Naive thymus-derived CD8-positive, alpha-beta T cell (primary cell): Measurements from ENCODE around the gene PDCD1. TPM values are rescaled to one million over a fixed set of nuclear protein-coding genes. Genes with fewer than 3 reads are reported as not detected.

Experiments
- ATAC-seq, 2 donors: fragments of 150-1000 bp; cut with Tn5 transposase in 1 of 2; sonication (Bioruptor Pico), chemical (Tn5 transposase) in 1 of 2; 1 replicate in 1 of 2; 2 replicates in 1 of 2; pipeline ENCODE4 v1.10.0; 2021; ENCODE audit warnings: mild to moderate bottlenecking in 2 of 2, moderate library complexity in 2 of 2
- POLR2A ChIA-PET: fragments of 350-600 bp; sonication (Branson Sonifier 250); formaldehyde crosslinking; loops from one replicate; lab custom pipeline; 2021; ENCODE audit warnings: antibody characterized with exemption; lab: Charles Lee
- DNase-seq, 10 donors: peaks; one replicate each; pipeline versions ENCODE4 v3.0.0 to v3.0.0-alpha.2; 2020 to 2022
- H3K27ac Mint-ChIP-seq, 10 donors: one replicate each; pipeline ENCODE4 v1.8.0; 2020 to 2022; ENCODE audit warnings: mild to moderate bottlenecking in 10 of 10, mixed read lengths in 10 of 10, moderate library complexity in 4 of 10, inconsistent platforms in 1 of 10
- H3K27me3 Mint-ChIP-seq, 5 donors: one replicate each; pipeline ENCODE4 v1.8.0; 2021 to 2022; ENCODE audit warnings: mixed read lengths in 5 of 5
- H3K36me3 Mint-ChIP-seq, 3 donors: one replicate each; pipeline ENCODE4 v1.8.0; 2020 to 2022; ENCODE audit warnings: mixed read lengths in 3 of 3, mild to moderate bottlenecking in 2 of 3, inconsistent platforms in 1 of 3
- H3K4me1 Mint-ChIP-seq, 4 donors: one replicate each; pipeline ENCODE4 v1.8.0; 2021 to 2022; ENCODE audit warnings: mixed read lengths in 4 of 4
- H3K4me3 Mint-ChIP-seq, 10 donors: one replicate each; pipeline ENCODE4 v1.8.0; 2020 to 2022; ENCODE audit warnings: mild to moderate bottlenecking in 10 of 10, mixed read lengths in 10 of 10, moderate library complexity in 6 of 10, inconsistent platforms in 1 of 10
- H3K9me3 Mint-ChIP-seq, 9 donors: one replicate each; pipeline ENCODE4 v1.8.0; 2020 to 2022; ENCODE audit warnings: mixed read lengths in 9 of 9, mild to moderate bottlenecking in 3 of 9, inconsistent platforms in 1 of 9, moderate library complexity in 1 of 9
- polyA plus RNA-seq, 3 donors: library from polyadenylated mRNA; unstranded; fragments of 300-500 nt; fragmentation: Illumina TruSeq; gene quantifications; one replicate each; pipeline ENCODE4 v1.2.3, GENCODE V29; 2021
- total RNA-seq, 8 experiments: library from RNA in 2 of 8; stranded (reverse) in 2 of 8; gene quantifications; one replicate each; pipeline ENCODE4 v1.2.3 and lab custom pipeline; 2021 to 2026

PDCD1 gene
- total and polyA plus RNA-seq, 5 experiments from 2014 or later, result 0.15 to 6.0 (median 0.47) TPM

DNA sequence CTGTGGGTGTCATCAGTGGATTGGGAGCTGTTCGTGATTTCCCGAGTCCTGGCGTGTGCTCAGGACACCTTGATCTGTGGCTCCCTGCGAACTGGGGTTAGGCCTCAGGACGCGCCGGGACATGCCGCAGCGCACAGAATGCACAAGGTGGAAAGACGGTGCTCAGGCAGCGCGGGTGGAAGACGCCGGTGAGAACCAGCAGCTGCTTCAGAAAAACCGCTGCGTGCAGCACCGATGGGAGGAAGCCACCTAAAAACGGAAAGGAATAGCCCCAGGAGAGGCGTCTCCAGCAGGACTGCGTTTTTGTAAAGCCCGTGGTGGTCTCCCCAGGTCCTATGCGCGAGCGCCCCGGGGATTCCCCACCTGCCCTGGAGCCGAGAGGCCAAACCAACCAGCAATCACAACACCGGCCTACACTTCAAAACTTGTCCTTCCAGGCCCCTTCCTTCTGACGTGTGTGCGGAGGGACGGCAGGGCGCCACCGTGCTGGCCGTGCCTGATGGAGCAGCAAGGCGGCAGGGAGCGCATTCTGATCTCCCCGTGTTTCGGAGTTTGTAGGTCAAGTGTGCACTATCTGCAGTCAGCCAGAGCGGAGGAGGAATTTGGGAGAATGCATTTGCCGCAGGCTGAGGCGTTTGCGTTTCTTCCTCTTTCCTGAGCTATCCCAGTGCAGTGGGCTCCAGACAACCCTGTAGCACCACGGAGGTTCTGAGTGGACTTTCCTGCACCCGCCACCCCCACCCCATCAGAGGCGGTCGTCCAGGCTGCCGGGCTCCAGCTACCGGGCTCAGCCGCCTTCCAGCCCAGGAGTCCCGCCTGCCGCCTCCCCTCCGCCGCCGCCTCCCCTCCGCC, 43.0 kb upstream of the PDCD1 start:
- no peaks in the 10 kb centered on the region for H3K9me3 Mint-ChIP-seq
- H3K27me3 Mint-ChIP-seq, result no peaks in the 10 kb centered on the region
- DNase-seq (no peak), ATAC-seq (no peak)
- peak overlapping the region in 3 of 10 donors; percentile 40 to 75 (median 49) for H3K4me3 Mint-ChIP-seq
- peaks cover 0 to 14% (median 0%) of the 10 kb centered on the region in 3 donors for H3K36me3 Mint-ChIP-seq
- peaks cover 0 to 7% (median 2%) of the 10 kb centered on the region in 4 donors for H3K4me1 Mint-ChIP-seq
- POLR2A ChIA-PET, result no interaction called here
- peak overlapping the region in 1 of 10 donors; percentile 30 for H3K27ac Mint-ChIP-seq

DNA sequence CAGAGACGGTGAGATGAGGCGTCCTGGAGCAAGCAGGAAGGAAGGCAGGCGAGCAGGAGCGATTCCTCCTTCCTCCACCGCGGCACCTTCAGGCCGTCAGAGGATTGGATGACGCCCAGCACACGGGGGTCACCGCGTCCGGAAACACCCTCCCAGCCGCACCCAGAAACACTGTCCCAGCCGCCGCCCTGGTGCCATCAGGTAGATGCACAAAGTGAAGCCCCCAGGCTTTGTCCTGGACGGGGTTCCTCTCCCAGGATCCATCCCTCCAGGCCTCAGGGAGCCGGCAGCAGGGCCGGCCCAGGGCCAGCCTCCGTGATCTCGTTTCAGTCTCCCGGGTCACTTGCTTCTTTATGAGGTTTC, 42.3 kb upstream of the PDCD1 start:
- POLR2A ChIA-PET, result no interaction called here
- no peak overlapping the region for H3K27ac Mint-ChIP-seq
- no peaks in the 10 kb centered on the region for H3K9me3 Mint-ChIP-seq
- H3K36me3 Mint-ChIP-seq, result peaks cover 0 to 14% (median 0%) of the 10 kb centered on the region in 3 donors
- peaks cover 0 to 11% (median 5%) of the 10 kb centered on the region in 4 donors for H3K4me1 Mint-ChIP-seq
- H3K4me3 Mint-ChIP-seq, result peak overlapping the region in 1 of 10 donors; percentile 75
- no peaks in the 10 kb centered on the region for H3K27me3 Mint-ChIP-seq
- DNase-seq (no peak), ATAC-seq (no peak)

DNA sequence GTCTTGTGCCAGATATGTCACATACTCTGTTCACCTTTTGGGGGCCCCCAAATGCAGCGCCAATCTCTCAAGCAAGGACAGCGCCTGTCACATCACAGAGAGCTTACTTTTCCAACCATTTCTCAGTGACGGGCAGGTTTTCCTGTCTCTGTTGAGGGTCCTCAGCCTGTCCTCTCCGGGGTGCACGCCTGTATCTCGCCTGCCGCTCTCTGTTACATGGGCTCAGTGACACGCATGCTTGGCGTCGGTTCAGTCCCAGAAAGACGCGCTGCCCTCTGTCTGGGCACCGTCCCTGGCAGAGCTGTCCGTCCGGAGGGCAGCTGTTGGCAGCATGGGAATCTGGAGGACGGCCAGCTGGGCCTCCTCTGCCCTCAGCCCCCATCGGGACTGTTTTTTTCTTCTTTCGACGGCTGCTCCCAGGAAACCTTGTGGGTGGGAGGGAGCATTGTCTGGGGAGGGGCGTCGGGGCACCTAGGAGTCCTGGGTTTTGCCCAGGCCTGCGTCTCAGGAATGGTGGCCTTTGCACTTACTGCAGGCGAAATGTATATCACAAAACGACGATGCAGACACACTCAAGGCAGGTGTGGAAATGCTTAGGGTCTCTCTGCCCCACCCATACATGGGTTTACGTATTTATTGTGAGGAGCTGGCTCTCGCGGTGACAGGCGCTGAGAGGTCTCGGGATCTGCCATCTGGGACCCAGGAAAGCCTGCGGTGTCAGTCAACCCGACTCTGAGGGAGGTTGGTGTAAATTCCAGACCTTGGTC, 41.7 kb upstream of the PDCD1 start:
- Mint-ChIP-seq H3K4me1 (peaks cover 2 to 11% (median 7%) of the 10 kb centered on the region in 4 donors), H3K9me3 (no peaks in the 10 kb centered on the region), H3K27ac (no peak overlapping the region), H3K27me3 (no peaks in the 10 kb centered on the region), H3K4me3 (no peak overlapping the region), H3K36me3 (peaks cover 0 to 10% (median 0%) of the 10 kb centered on the region in 3 donors)
- DNase-seq, result no peak
- POLR2A ChIA-PET, result no interaction called here
- ATAC-seq, result no peak

DNA sequence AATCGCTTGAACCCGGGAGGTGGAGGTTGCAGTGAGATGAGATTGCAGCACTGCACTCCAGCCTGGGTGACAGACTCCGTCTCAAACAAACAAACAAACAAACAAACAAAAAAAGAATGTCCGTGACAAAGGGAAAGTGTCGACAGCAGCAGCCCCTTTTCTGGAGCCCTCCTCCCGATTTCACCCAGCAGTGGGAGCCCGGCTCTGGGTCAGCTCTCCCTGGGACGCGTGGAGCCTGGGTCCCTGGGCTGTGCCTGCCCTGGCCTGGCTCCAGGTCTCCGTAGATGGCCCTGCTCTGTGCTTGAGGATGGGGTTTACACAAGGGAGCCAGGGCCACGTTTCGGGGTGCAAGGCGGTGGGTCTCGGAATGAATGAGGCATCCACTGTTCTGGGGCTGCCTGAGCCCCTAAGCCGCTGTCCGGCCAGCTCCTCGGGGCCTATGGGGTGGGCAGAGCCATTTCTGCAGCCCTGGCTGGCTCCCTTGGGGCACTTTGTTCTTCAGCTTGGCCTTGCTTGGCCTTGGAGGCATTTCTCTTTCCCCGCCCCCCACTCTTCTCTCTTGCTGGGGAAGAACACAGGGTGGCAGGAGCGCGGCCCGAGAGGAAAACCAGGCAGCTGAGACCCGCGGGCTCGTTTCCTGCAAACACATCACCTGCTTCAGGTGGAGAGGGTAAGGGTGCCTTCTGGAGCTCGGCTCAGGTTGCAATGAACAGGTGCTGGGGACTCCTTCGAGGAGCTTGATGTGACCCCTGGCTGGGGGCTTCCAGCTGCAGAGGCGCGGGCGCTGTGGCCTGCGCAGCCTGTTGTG, 40.0 kb upstream of the PDCD1 start:
- Mint-ChIP-seq H3K36me3 (peaks cover 0 to 10% (median 0%) of the 10 kb centered on the region in 3 donors), H3K4me3 (no peak overlapping the region), H3K4me1 (peaks cover 2 to 14% (median 9%) of the 10 kb centered on the region in 4 donors), H3K27me3 (no peaks in the 10 kb centered on the region), H3K9me3 (no peaks in the 10 kb centered on the region), H3K27ac (peak overlapping the region in 2 of 10 donors; percentile 31 to 34)
- POLR2A ChIA-PET, result no interaction called here
- DNase-seq, result no peak
- no peak for ATAC-seq

DNA sequence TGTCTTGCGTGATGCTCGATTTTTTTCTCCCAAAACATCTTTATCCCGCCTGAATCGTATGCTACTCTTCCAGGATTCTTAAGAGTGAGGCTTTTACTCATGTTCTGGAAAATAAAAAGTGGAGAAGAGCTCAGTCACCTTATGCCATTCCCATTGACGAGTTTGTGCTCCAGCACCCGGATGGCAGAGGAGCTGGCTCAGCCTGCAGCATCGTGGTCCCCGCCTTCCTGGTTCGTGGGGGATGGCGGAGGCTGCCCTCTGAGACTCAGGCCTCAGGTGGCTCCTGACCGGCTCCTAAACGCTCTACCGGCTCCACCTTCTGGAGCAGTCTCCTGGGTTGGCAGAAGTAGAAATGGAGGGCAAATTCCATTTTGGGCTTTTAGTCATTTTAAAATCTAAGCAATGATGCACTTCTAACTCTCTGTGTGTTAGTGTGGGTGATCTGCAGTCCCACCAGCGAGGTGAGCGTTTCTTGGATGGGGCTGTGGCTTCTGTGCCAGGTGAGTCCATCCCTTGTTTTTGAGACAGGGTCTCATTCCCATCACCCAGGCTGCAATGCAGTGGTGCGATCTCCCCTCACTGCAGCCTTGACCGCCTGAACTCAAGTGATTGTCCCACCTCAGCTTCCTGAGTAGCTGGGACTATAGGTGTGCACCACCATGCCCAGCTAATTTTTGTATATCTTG, 38.7 kb upstream of the PDCD1 start:
- Mint-ChIP-seq H3K36me3 (peaks cover 0 to 10% (median 0%) of the 10 kb centered on the region in 3 donors), H3K9me3 (no peaks in the 10 kb centered on the region), H3K4me1 (peaks cover 2 to 15% (median 9%) of the 10 kb centered on the region in 4 donors), H3K4me3 (no peak overlapping the region), H3K27me3 (no peaks in the 10 kb centered on the region), H3K27ac (peak overlapping the region in 7 of 10 donors; percentile 20 to 76 (median 53))
- POLR2A ChIA-PET, result no interaction called here
- ATAC-seq, result no peak
- DNase-seq, result no peak

DNA sequence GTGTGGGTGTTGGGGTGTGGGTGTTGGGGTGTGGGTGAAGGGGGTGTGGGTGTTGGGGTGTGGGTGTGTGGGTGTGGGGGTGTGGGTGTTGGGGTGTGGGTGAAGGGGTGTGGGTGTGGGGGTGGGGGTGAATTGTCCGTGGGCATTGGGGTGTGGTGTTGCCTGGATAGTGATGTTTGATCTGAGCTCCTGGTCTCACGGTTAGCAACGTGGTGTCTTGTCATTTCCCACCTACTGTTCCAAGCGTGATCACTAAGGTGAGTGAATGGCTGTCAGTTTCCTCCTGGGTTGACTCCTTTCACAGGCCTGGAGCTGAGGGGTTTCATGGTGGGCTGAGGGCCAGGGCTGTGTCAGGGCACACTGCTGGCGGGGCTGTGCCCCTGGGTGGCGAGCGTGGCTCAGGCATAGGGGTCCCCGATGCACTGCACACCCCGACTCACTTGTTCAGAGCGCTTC, 38.1 kb upstream of the PDCD1 start:
- peaks cover 0 to 9% (median 0%) of the 10 kb centered on the region in 3 donors for H3K36me3 Mint-ChIP-seq
- no peak for DNase-seq
- ATAC-seq, result no peak
- H3K27ac Mint-ChIP-seq, result peak overlapping the region in 3 of 10 donors; percentile 9 to 67 (median 53)
- H3K27me3 Mint-ChIP-seq, result no peaks in the 10 kb centered on the region
- H3K4me1 Mint-ChIP-seq, result peaks cover 2 to 13% (median 9%) of the 10 kb centered on the region in 4 donors
- no peaks in the 10 kb centered on the region for H3K9me3 Mint-ChIP-seq
- POLR2A ChIA-PET, result no interaction called here
- H3K4me3 Mint-ChIP-seq, result no peak overlapping the region

DNA sequence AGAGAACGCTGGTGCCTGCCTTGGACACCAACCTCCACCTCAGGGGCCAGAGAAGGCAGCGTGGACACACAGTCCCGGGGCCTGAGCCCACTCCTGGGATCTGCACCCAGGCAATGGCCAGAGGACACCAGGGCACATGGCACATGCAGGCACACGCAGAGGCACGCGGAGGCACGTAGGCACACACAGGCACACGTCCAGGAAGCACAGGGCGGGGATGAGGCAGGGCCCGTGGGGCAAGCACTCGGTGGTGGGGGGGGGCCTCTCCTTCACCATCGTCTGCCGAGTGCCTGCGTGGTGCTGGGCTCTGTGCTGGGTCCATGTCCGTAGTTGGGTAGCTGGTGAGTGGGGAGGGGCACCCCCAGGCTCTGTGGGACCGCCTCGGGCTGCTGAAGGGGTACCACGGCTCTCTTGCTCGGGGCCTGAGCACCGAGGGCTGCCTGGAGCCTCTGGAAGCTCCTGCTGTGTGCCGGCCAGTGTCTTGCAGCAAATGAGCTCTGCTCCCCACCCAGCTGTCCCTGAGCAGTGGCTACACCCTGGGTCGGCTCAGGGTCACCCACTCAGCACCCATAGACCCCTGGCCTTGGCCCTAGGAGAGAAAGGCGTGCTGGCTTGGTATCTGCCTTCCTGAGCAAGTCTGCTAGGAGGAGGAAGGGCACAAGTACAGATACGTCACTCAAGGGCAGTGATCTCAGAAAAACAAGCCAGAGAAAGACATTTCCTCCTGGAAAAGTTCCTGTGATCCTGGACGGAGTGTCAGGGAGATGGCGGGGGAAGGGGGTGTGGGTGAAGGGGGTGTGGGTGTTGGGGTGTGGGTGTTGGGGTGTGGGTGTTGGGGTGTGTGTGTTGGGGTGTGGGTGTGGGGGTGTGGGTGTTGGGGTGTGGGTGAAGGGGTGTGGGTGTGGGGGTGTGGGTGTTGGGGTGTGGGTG, 37.3 kb upstream of the PDCD1 start:
- DNase-seq (no peak), ATAC-seq (no peak)
- H3K9me3 Mint-ChIP-seq, result no peaks in the 10 kb centered on the region
- H3K27ac Mint-ChIP-seq, result peak overlapping the region in 9 of 10 donors; percentile 19 to 88 (median 72)
- no peaks in the 10 kb centered on the region for H3K27me3 Mint-ChIP-seq
- POLR2A ChIA-PET, result no interaction called here
- H3K36me3 Mint-ChIP-seq, result peaks cover 0 to 3% (median 0%) of the 10 kb centered on the region in 3 donors
- H3K4me1 Mint-ChIP-seq, result peaks cover 2 to 16% (median 9%) of the 10 kb centered on the region in 4 donors
- peak overlapping the region in 2 of 10 donors; percentile 33 to 67 for H3K4me3 Mint-ChIP-seq

DNA sequence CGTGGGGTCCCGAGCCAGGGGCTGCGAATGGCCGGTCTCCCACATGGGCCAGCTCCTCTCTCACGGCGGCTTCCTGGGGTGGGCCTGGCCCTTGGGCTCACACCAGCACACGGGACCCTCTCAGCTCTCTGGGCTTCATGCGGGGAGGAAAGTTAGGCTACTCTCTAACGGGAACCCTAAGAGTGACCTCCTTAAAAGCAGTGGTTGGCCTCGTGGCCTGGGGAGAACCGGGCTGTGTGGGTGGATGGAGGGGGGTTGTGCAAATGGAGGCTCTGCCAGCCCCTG, 36.7 kb upstream of the PDCD1 start:
- Mint-ChIP-seq H3K27ac (peak overlapping the region in 2 of 10 donors; percentile 19 to 76), H3K4me3 (no peak overlapping the region), H3K36me3 (no peaks in the 10 kb centered on the region), H3K4me1 (peaks cover 2 to 16% (median 9%) of the 10 kb centered on the region in 4 donors), H3K27me3 (no peaks in the 10 kb centered on the region), H3K9me3 (no peaks in the 10 kb centered on the region)
- POLR2A ChIA-PET, result no interaction called here
- ATAC-seq, result no peak
- no peak for DNase-seq

DNA sequence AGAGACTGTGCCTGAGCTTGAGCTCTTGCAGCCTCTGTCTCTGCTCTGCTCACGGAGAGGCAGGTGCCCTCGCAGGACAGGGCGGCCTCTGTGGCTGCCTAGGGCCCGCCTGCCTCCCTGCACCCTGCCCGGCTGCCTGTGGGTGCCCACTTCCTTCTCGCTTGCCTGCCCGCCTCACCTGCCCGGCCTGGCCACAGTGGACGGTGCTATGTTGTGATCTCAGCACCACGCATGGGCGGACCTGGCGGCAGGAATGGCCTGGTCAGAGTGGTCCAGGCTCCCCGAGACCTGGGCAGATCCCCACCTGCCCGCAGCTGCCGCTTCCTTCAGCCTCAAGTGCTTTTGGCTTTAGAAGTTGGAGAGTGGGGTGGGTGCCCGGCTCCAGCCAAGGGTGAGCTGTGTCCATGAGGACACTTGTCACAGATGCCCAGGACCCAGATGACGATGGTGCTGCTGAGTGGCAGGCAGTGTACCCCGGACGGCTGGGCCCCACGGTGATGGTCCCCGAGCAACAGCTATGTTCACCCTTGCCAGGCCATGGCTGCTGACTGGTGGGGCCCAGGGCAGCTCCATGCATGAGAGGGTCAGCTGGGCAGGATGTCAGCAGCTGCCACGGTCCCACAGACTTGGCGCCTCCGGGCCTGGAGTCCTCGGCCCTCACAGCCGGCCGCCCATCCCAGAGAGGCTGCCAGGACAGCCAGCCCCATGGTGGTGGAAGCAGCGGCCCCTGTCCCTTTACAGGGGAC, 36.2 kb upstream of the PDCD1 start:
- H3K9me3 Mint-ChIP-seq, result no peaks in the 10 kb centered on the region
- H3K36me3 Mint-ChIP-seq, result peaks cover 0 to 2% (median 0%) of the 10 kb centered on the region in 3 donors
- H3K4me1 Mint-ChIP-seq, result peaks cover 2 to 20% (median 9%) of the 10 kb centered on the region in 4 donors
- no peak for DNase-seq
- H3K27me3 Mint-ChIP-seq, result no peaks in the 10 kb centered on the region
- no peak overlapping the region for H3K4me3 Mint-ChIP-seq
- peak overlapping the region in 1 of 10 donors; percentile 38 for H3K27ac Mint-ChIP-seq
- no peak for ATAC-seq
- POLR2A ChIA-PET, result no interaction called here

DNA sequence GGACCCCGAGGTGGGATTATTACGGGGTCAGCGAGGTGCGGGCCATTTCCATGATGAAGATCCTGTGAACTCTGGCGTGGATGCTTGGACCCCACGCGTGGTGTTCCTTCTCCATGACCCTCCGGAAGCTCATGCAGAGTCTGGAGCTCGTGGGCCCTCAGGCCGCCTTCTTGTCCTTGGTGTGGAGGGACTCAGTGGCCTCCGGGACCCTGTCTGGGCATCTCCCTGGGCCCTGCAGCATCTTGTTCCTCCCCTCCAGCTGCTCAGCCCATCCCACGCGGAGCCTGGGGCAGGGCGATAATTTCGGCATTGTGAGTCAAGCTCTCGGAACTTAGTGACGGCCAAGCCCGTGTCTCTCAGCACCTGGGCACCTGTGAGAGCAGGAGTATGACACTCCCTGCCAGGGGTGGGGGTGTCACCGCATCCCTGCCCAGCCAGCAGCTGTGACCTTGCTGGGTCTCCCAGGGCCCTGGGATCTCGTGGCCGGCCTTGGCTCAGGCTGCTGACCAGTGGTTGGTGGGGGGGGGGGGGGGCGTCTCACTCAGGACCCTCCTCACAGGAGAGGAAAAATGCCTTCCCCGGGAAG, 35.5 kb upstream of the PDCD1 start:
- Mint-ChIP-seq H3K36me3 (peaks cover 0 to 6% (median 1%) of the 10 kb centered on the region in 3 donors), H3K4me3 (no peak overlapping the region), H3K4me1 (peaks cover 4 to 23% (median 14%) of the 10 kb centered on the region in 4 donors), H3K9me3 (peaks cover 0 to 1% (median 0%) of the 10 kb centered on the region in 9 donors), H3K27me3 (no peaks in the 10 kb centered on the region), H3K27ac (peak overlapping the region in 3 of 10 donors; percentile 5 to 56 (median 20))
- DNase-seq, result no peak
- ATAC-seq, result no peak
- POLR2A ChIA-PET, result no interaction called here
